ENCODE results near the gene CHD1. TPM values are rescaled to one million over a fixed set of nuclear protein-coding genes. Genes with fewer than 3 reads are reported as not detected.

CHD1 gene
- 47.9 and 50.6 TPM in 2 replicates for total RNA-seq

GRCh38 chr5:98928873-98929709, at the start of gene CHD1:
CHD1 (minus strand) TSS chr5:98929007; CDS start chr5:98926386, 2,621 bp downstream.

Small RNA genes lying within 50 kb of the gene (small RNA-seq; reads per million reads assigned to genes)
- not detected for gene RF00019
- not detected for gene RNU6-402P

Other genes starting within 250 kb of the CHD1 start
- 31.4 and 46.8 TPM in 2 replicates for gene RGMB, start 155.3 kb downstream of the CHD1 start, total RNA-seq